Naive thymus-derived CD8-positive, alpha-beta T cell (primary cell): ENCODE results near the gene SMU1. TPM values are rescaled to one million over a fixed set of nuclear protein-coding genes. Genes with fewer than 3 reads are reported as not detected.
A peak's percentile ranks its signal among the peaks of the same experiment; 100 is the strongest.

ENCODE experiments used
- ATAC-seq, 2 donors: fragments of 150-1000 bp; cut with Tn5 transposase in 1 of 2; sonication (Bioruptor Pico), chemical (Tn5 transposase) in 1 of 2; 1 replicate in 1 of 2; 2 replicates in 1 of 2; pipeline ENCODE4 v1.10.0; 2021; ENCODE audit warnings: mild to moderate bottlenecking in 2 of 2, moderate library complexity in 2 of 2
- POLR2A ChIA-PET: fragments of 350-600 bp; sonication (Branson Sonifier 250); formaldehyde crosslinking; loops from one replicate; lab custom pipeline; 2021; ENCODE audit warnings: antibody characterized with exemption; lab: Charles Lee
- DNase-seq, 10 donors: peaks; one replicate each; pipeline versions ENCODE4 v3.0.0 to v3.0.0-alpha.2; 2020 to 2022
- H3K27ac Mint-ChIP-seq, 10 donors: one replicate each; pipeline ENCODE4 v1.8.0; 2020 to 2022; ENCODE audit warnings: mild to moderate bottlenecking in 10 of 10, mixed read lengths in 10 of 10, moderate library complexity in 4 of 10, inconsistent platforms in 1 of 10
- H3K27me3 Mint-ChIP-seq, 5 donors: one replicate each; pipeline ENCODE4 v1.8.0; 2021 to 2022; ENCODE audit warnings: mixed read lengths in 5 of 5
- H3K36me3 Mint-ChIP-seq, 3 donors: one replicate each; pipeline ENCODE4 v1.8.0; 2020 to 2022; ENCODE audit warnings: mixed read lengths in 3 of 3, mild to moderate bottlenecking in 2 of 3, inconsistent platforms in 1 of 3
- H3K4me1 Mint-ChIP-seq, 4 donors: one replicate each; pipeline ENCODE4 v1.8.0; 2021 to 2022; ENCODE audit warnings: mixed read lengths in 4 of 4
- H3K4me3 Mint-ChIP-seq, 10 donors: one replicate each; pipeline ENCODE4 v1.8.0; 2020 to 2022; ENCODE audit warnings: mild to moderate bottlenecking in 10 of 10, mixed read lengths in 10 of 10, moderate library complexity in 6 of 10, inconsistent platforms in 1 of 10
- H3K9me3 Mint-ChIP-seq, 9 donors: one replicate each; pipeline ENCODE4 v1.8.0; 2020 to 2022; ENCODE audit warnings: mixed read lengths in 9 of 9, mild to moderate bottlenecking in 3 of 9, inconsistent platforms in 1 of 9, moderate library complexity in 1 of 9
- polyA plus RNA-seq, 3 donors: library from polyadenylated mRNA; unstranded; fragments of 300-500 nt; fragmentation: Illumina TruSeq; gene quantifications; one replicate each; pipeline ENCODE4 v1.2.3, GENCODE V29; 2021
- total RNA-seq, 8 experiments: library from RNA in 2 of 8; stranded (reverse) in 2 of 8; gene quantifications; one replicate each; pipeline ENCODE4 v1.2.3 and lab custom pipeline; 2021 to 2026

Gene SMU1
- 10 to 100 TPM; 29.5 to 30.9 TPM for total RNA-seq
- polyA plus RNA-seq: 10 to 100 TPM; 19.5 to 24.3 (median 23.7) TPM
- total RNA-seq (lab: John Stamatoyannopoulos, UW): 126 to 242 (median 166) reads per million in 6 experiments

DNA sequence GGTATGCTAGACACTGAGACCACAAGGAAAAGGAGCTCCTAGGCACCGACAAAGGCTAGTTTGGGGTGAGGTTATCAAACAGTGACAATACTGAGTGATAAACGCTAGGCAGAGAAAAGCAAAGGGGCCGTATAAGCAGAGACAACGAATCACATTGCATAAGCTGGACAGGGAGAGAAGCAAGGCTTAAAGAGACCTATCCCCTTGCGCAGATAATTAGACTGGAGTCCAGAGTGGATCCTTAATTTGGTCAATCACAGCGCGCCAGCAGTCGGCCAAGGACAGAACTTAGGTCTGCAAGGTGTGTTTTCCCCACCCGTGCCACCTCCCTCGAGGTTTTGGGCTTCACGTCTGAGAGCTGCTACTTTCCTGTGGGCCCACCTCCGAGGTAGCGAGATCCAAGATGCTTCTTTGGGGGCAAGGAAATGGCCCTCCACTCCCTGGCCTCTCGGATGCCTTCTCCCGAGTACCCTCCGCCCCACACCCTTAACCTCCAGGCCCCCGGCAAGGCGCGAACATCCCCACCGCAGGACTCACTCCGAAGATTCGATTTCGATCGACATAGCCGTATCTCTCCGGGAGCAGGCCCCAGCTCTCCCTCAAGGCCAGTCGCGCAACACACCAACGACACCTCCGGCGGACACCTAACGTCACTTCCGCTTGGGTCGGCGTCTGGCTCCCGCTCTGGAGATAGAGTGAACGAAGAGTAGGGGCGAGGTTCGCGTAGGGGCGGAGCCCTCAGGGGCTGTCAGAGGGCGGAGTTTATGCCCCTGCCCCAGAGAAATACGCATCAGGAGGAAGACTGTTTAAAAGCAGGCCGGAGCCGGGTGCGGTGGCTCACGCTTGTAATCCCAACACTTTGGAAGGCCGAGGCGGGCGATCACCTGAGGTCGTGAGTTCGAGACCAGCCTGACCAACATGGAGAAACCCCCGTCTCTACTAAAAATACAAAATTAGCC, at the start of gene SMU1:
TSS of gene SMU1 (minus strand) at position 629 of the 959 bp plus-strand sequence. CDS start at position 563, 66 bp downstream.
- H3K36me3 Mint-ChIP-seq: peaks cover 0 to 35% (median 0%) of the 10 kb centered on the region in 3 donors
- H3K27ac Mint-ChIP-seq: peak within 1 kb of the TSS; percentile 96 to 100 (median 100)
- H3K9me3 Mint-ChIP-seq: no peaks in the 10 kb centered on the region
- DNase-seq (peak; percentile 85 to 98 (median 96)), ATAC-seq (peak; percentile 92 to 95)
- peaks cover 20 to 53% (median 46%) of the 10 kb centered on the region in 4 donors for H3K4me1 Mint-ChIP-seq
- POLR2A ChIA-PET: interaction anchor here (0.5 to 2.3 kb wide), 22 partner anchors 9 to 526 kb away, joined by 3 to 19 read pairs (median 3); partner anchors contain the start of genes B4GALT1, BAG1, CHMP5 and DNAJA1
- peaks cover 0 to 2% (median 0%) of the 10 kb centered on the region in 5 donors for H3K27me3 Mint-ChIP-seq
- H3K4me3 Mint-ChIP-seq: peak within 1 kb of the TSS; percentile 92 to 100 (median 99)

GRCh38 chr9:33125461-33125860, 49.0 kb upstream of the SMU1 start:
- no peak for ATAC-seq
- H3K27ac Mint-ChIP-seq: peak overlapping the region in 5 of 10 donors; percentile 65 to 90 (median 73)
- no peaks in the 10 kb centered on the region for H3K27me3 Mint-ChIP-seq
- H3K4me1 Mint-ChIP-seq: peaks cover 13 to 84% (median 55%) of the 10 kb centered on the region in 4 donors
- no peak for DNase-seq
- POLR2A ChIA-PET: interaction anchor here (0.7 kb wide), 1 partner anchor 21 kb away, joined by 3 read pairs; no protein-coding TSS in a partner anchor
- H3K36me3 Mint-ChIP-seq: peaks cover 0 to 70% (median 20%) of the 10 kb centered on the region in 3 donors
- H3K9me3 Mint-ChIP-seq: no peaks in the 10 kb centered on the region
- H3K4me3 Mint-ChIP-seq: peak overlapping the region in 1 of 10 donors; percentile 67

DNA sequence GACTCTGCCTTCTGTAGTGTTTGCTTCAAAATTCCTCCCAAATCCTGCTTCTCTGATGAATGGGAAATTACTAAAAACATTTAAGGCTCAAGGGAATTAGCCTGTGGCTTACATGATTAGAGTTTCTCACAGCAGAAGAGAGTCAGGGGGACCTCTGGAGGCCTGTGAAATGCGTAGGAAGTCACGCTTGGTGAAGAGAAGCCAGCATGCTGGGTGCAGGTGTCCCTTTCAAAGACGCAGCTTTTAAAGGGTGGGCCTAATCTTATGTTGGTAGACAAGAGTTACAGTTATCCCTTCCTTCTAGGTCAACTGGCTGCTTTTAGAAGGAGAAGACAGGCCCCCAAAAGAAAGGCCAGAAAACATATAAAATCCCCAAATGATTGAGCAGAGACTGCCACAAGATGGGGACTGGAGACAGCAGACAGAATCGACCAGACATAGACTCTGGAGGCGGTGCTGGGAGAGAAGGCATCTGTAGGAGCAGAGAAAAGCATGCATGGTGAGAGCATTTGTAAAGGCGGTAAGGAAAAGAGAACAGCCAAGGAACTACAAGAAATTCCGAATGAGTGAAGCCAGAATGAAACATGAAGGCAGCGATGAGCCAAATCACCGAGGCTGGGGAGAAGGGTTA, 48.4 kb upstream of the SMU1 start:
- Mint-ChIP-seq H3K36me3 (peaks cover 0 to 70% (median 17%) of the 10 kb centered on the region in 3 donors), H3K27me3 (no peaks in the 10 kb centered on the region), H3K27ac (peak overlapping the region in 9 of 10 donors; percentile 7 to 90 (median 65)), H3K4me1 (peaks cover 13 to 82% (median 57%) of the 10 kb centered on the region in 4 donors), H3K4me3 (peak overlapping the region in 1 of 10 donors; percentile 34), H3K9me3 (no peaks in the 10 kb centered on the region)
- POLR2A ChIA-PET: interaction anchor here (0.6 to 0.7 kb wide), 2 partner anchors 21 to 45 kb away, joined by 3 read pairs; no protein-coding TSS in a partner anchor
- ATAC-seq (peak in 1 of 2 donors; percentile 45), DNase-seq (no peak)

DNA sequence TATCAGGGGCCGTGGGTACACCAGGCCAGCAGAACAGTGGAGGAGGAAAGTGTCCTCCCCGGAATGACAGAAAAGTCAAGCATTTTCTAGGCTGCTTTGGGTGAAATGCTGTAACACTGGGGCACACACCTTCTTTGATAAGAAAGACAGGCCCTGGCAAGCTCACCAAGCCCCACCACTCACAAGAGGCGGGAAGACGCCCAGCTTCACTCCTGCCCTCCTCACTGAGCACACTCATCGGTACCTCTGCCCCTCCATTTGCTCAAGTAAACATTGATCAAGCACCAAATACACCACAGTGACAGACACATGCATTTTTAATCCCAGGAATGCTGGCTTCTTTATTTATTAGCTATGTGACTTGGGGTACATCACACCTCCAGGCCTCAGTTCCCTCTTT, 47.6 kb upstream of the SMU1 start:
- no peak for ATAC-seq
- DNase-seq: no peak
- peaks cover 15 to 78% (median 51%) of the 10 kb centered on the region in 4 donors for H3K4me1 Mint-ChIP-seq
- H3K27ac Mint-ChIP-seq: peak overlapping the region in 5 of 10 donors; percentile 6 to 90 (median 63)
- H3K4me3 Mint-ChIP-seq: no peak overlapping the region
- H3K27me3 Mint-ChIP-seq: no peaks in the 10 kb centered on the region
- peaks cover 0 to 69% (median 17%) of the 10 kb centered on the region in 3 donors for H3K36me3 Mint-ChIP-seq
- no peaks in the 10 kb centered on the region for H3K9me3 Mint-ChIP-seq
- POLR2A ChIA-PET: interaction anchor here (0.6 kb wide), 1 partner anchor 44 kb away, joined by 3 read pairs; no protein-coding TSS in a partner anchor

- DNase-seq (no peak), ATAC-seq (no peak)
- no peaks in the 10 kb centered on the region for H3K9me3 Mint-ChIP-seq
- peaks cover 15 to 76% (median 48%) of the 10 kb centered on the region in 4 donors for H3K4me1 Mint-ChIP-seq
- POLR2A ChIA-PET: no interaction called here
- peak overlapping the region in 4 of 10 donors; percentile 25 to 73 (median 45) for H3K27ac Mint-ChIP-seq
- no peak overlapping the region for H3K4me3 Mint-ChIP-seq
- H3K36me3 Mint-ChIP-seq: peaks cover 0 to 68% (median 19%) of the 10 kb centered on the region in 3 donors
- no peaks in the 10 kb centered on the region for H3K27me3 Mint-ChIP-seq
These were observed 47.0 kb upstream of the SMU1 start for GRCh38 chr9:33123407-33124031.

DNA sequence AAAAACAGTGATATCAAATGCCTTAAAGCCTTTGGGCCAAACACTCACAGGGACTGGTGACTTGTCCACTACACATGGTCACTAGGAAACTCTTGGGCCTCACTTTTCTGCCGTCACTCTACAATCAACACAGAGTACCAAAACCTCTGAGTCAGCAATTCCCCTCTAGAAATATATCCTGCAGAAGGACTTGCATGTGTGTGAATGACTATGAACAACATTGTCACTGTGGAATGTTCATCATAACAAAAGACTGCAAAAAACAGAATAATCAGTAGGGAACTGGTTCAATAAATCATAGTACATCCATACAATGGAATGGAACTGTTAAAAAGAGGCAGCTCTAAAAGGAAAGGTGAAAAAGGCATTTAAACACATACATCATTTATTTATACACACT, 44.1 kb upstream of the SMU1 start:
- H3K27ac Mint-ChIP-seq: peak overlapping the region in 3 of 10 donors; percentile 35 to 63 (median 48)
- H3K4me3 Mint-ChIP-seq: no peak overlapping the region
- no peaks in the 10 kb centered on the region for H3K9me3 Mint-ChIP-seq
- no peak for DNase-seq
- H3K4me1 Mint-ChIP-seq: peaks cover 15 to 72% (median 42%) of the 10 kb centered on the region in 4 donors
- peaks cover 0 to 58% (median 10%) of the 10 kb centered on the region in 3 donors for H3K36me3 Mint-ChIP-seq
- ATAC-seq: no peak
- POLR2A ChIA-PET: no interaction called here
- H3K27me3 Mint-ChIP-seq: no peaks in the 10 kb centered on the region

GRCh38 chr9:33117796-33118195, 41.3 kb upstream of the SMU1 start:
- DNase-seq (no peak), ATAC-seq (no peak)
- POLR2A ChIA-PET: interaction anchor here (0.6 kb wide), 1 partner anchor 20 kb away, joined by 3 read pairs; no protein-coding TSS in a partner anchor
- peaks cover 10 to 66% (median 34%) of the 10 kb centered on the region in 4 donors for H3K4me1 Mint-ChIP-seq
- peaks cover 0 to 68% (median 17%) of the 10 kb centered on the region in 3 donors for H3K36me3 Mint-ChIP-seq
- H3K27ac Mint-ChIP-seq: peak overlapping the region; percentile 24 to 93 (median 71)
- no peaks in the 10 kb centered on the region for H3K9me3 Mint-ChIP-seq
- H3K27me3 Mint-ChIP-seq: no peaks in the 10 kb centered on the region
- no peak overlapping the region for H3K4me3 Mint-ChIP-seq

- DNase-seq: no peak
- H3K4me1 Mint-ChIP-seq: peaks cover 10 to 66% (median 34%) of the 10 kb centered on the region in 4 donors
- peak overlapping the region in 8 of 10 donors; percentile 25 to 87 (median 70) for H3K27ac Mint-ChIP-seq
- POLR2A ChIA-PET: no interaction called here
- no peaks in the 10 kb centered on the region for H3K27me3 Mint-ChIP-seq
- no peaks in the 10 kb centered on the region for H3K9me3 Mint-ChIP-seq
- no peak overlapping the region for H3K4me3 Mint-ChIP-seq
- peaks cover 0 to 73% (median 17%) of the 10 kb centered on the region in 3 donors for H3K36me3 Mint-ChIP-seq
- no peak for ATAC-seq
These were observed 40.8 kb upstream of the SMU1 start for GRCh38 chr9:33117306-33117705.

DNA sequence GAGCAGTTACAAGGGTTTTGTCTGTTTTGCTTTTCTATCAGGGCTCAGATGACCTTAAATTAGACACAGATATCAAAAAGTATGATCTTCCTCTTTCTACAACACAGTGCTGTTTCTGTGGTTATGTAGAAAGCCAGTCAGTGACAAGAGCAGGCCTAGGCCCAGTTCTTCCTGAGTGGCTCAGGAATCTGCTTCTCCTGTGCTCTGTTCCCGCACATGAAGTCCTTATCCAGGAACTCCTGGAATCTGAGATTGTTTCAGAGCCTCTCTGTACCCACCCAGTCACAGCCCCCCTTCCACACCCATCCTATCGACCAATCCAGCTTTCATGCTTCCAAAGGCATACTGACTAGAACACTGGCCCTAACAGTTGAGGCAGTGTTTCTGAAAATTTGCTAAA, 40.4 kb upstream of the SMU1 start:
- Mint-ChIP-seq H3K4me1 (peaks cover 10 to 64% (median 33%) of the 10 kb centered on the region in 4 donors), H3K9me3 (no peaks in the 10 kb centered on the region), H3K4me3 (peak overlapping the region in 1 of 10 donors; percentile 67), H3K27me3 (no peaks in the 10 kb centered on the region), H3K36me3 (peaks cover 0 to 74% (median 17%) of the 10 kb centered on the region in 3 donors), H3K27ac (peak overlapping the region in 8 of 10 donors; percentile 26 to 87 (median 64))
- no peak for DNase-seq
- ATAC-seq: no peak
- POLR2A ChIA-PET: interaction anchor here (0.8 to 1.1 kb wide), 2 partner anchors 43 to 51 kb away, joined by 3 read pairs; no protein-coding TSS in a partner anchor

DNA sequence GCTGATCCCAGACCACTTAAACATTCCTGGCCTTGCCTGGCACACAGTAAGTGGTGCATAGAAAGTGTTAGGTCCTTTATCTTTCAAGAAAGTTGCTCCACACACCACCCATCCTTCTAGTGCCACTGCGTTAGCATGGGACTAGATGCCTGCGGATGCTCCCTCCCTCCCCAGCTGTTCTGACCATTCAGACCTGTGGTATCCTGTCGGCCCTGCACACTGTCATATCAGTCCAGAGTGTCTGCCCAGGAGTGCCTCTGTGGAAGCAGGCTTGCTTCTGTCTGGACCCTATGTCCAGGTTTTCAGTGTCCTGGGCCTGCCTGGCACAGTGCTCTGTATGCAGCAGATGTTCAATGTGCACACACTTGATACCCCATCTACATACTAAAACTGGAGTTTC, 38.3 kb upstream of the SMU1 start:
- POLR2A ChIA-PET: no interaction called here
- peaks cover 0 to 72% (median 14%) of the 10 kb centered on the region in 3 donors for H3K36me3 Mint-ChIP-seq
- H3K9me3 Mint-ChIP-seq: no peaks in the 10 kb centered on the region
- DNase-seq (no peak), ATAC-seq (no peak)
- no peaks in the 10 kb centered on the region for H3K27me3 Mint-ChIP-seq
- H3K4me1 Mint-ChIP-seq: peaks cover 11 to 54% (median 21%) of the 10 kb centered on the region in 4 donors
- H3K4me3 Mint-ChIP-seq: no peak overlapping the region
- H3K27ac Mint-ChIP-seq: peak overlapping the region in 4 of 10 donors; percentile 11 to 86 (median 79)

DNA sequence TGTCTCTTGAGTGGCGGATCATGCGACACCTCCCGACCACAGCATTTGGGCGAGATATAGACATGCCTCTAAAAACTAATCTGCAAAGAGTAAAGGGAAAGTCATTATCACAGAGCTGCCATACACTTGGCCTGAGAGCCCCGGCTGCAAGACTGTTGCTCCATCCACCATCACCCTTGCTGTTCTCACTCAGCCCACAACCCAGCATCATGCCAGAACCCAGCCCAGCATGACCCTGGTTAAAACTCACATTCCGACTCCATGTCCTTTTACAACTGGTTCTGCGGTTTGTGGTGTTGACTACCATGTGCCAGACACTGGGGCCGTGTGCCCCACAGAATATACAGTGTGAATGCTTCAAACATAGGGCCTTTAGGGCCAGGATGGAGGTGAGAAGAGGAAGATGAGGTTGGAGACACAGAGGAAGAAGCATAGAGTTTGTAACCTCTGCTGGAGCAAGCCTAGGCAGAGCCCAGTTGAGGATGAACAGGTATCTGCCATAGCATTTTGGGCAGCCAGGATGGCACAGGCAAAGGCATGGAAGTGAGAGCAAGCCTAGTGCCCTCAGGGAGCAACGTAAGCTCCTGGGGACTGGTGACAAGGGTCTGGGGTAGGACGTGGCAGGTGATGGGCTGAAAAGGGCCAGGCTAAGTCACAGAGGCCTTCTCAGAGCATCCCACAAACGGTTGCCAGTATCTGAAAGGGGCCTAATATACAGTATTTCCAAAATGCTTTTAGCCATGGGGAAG, 37.5 kb upstream of the SMU1 start:
- Mint-ChIP-seq H3K4me3 (no peak overlapping the region), H3K27me3 (no peaks in the 10 kb centered on the region), H3K9me3 (no peaks in the 10 kb centered on the region), H3K36me3 (peaks cover 0 to 65% (median 14%) of the 10 kb centered on the region in 3 donors), H3K4me1 (peaks cover 9 to 51% (median 22%) of the 10 kb centered on the region in 4 donors), H3K27ac (peak overlapping the region in 7 of 10 donors; percentile 34 to 79 (median 61))
- POLR2A ChIA-PET: no interaction called here
- DNase-seq (no peak), ATAC-seq (no peak)
